ENCODE results near the gene CASZ1. TPM values are rescaled to one million over a fixed set of nuclear protein-coding genes. Genes with fewer than 3 reads are reported as not detected.

CASZ1 gene
- total RNA-seq, 1 experiment from 2014 or later = 3.9 TPM

GRCh38 chr1:10634075-10634427, 162.4 kb downstream of the CASZ1 start:
- no peak for DNase-seq
- Histone ChIP-seq H2AFZ (ENCODE audit: low read length) (no peak overlapping the region), H2BK120ac (ENCODE audit: low read depth, low read length, poor library complexity, severe bottlenecking) (no peak overlapping the region), H3K79me2 (ENCODE audit: insufficient read depth, low read length) (no peaks in the 10 kb centered on the region), H2BK15ac (ENCODE audit: low read depth, low read length) (no peak overlapping the region), H3K4me1 (ENCODE audit: insufficient read depth, low read length) (no peaks in the 10 kb centered on the region; the same call in 1 of the 2 replicates), H4K5ac (ENCODE audit: insufficient read length, low read depth, low read length) (no peak overlapping the region), H3K23me2 (ENCODE audit: insufficient read length, low read depth, low read length, poor library complexity, severe bottlenecking) (no peaks in the 10 kb centered on the region), H4K20me1 (ENCODE audit: control insufficient read depth, insufficient read depth, insufficient read length) (no peaks in the 10 kb centered on the region), H4K8ac (replicated peaks; ENCODE audit: insufficient read length, low read depth, low read length) (no peak overlapping the region), H3K14ac (ENCODE audit: insufficient read depth, low read length) (peak overlapping the region; percentile 20; the same call in 1 of the 2 replicates), H2BK5ac (ENCODE audit: insufficient read length, low read length) (no peak overlapping the region), H3K23ac (ENCODE audit: insufficient read length, low read depth, low read length) (no peak overlapping the region), H3T11ph (ENCODE audit: low read length) (no peak overlapping the region), H3K9ac (ENCODE audit: extremely low read depth, insufficient read length, low read length) (no peak overlapping the region), H3K27ac (ENCODE audit: insufficient read length, low read depth, low read length) (no peak overlapping the region), H3K4me2 (ENCODE audit: insufficient read depth, insufficient read length, low read length) (no peak overlapping the region), H2BK20ac (ENCODE audit: low read depth, low read length, poor library complexity, severe bottlenecking) (no peak overlapping the region), H2BK12ac (ENCODE audit: insufficient read length, low read depth, low read length) (no peak overlapping the region), H3K79me1 (ENCODE audit: insufficient read depth, low read depth, low read length, poor library complexity, severe bottlenecking) (no peaks in the 10 kb centered on the region), H3K27me3 (ENCODE audit: insufficient read depth, low read length) (no peaks in the 10 kb centered on the region; the same call in 1 of the 2 replicates), H2AK5ac (ENCODE audit: insufficient read length, low read length) (no peak overlapping the region), H3K18ac (ENCODE audit: insufficient read length, low read depth, low read length) (no peak overlapping the region), H4K91ac (ENCODE audit: insufficient read length, low read depth, low read length) (no peak overlapping the region), H3K56ac (ENCODE audit: insufficient read length, low read depth, low read length) (no peak overlapping the region), H3K9me3 (ENCODE audit: control insufficient read depth, low read depth, low read length) (no peaks in the 10 kb centered on the region), H3K4ac (ENCODE audit: low read depth, low read length) (no peak overlapping the region)
- Mint-ChIP-seq H3K27ac (no peak overlapping the region), H3K4me1 (peaks cover 24 to 42% of the 10 kb centered on the region in 2 experiments), H3K27me3 (ENCODE audit: low read depth) (peaks cover 10% of the 10 kb centered on the region), H3K36me3 (ENCODE audit: insufficient read depth in 1 of 3, low read depth in 3 of 3) (peaks cover 0 to 6% (median 5%) of the 10 kb centered on the region in 3 experiments; a peak in 2 of 7 replicates), H3K9me3 (no peaks in the 10 kb centered on the region), H3K4me3 (no peak overlapping the region)
- no peak for TF ChIP-seq CTCF (conservative IDR thresholded peaks at IDR 0.05)
- WGBS (ENCODE audit: extremely low coverage, insufficient read length, low lambda C conversion rate) = no CpG with 5 or more reads among the region's 8 CpGs

Data from H9 (cell line).